Tibial nerve (tissue), 4 donors: Measurements from ENCODE around the gene CHAF1B.
"Not testable (repeated sequence)": the region's sequence is repeated elsewhere in the genome, so short reads cannot be mapped to it uniquely, and the experiment has no call there.

Experiments used
- CTCF ChIP-seq, 5 experiments: fragments of 200-600 bp in 3 of 5; fragments of 450-650 bp in 2 of 5; sonication (generic) in 3 of 5; IDR thresholded peaks; one replicate each; pipeline ENCODE4 v1.5.1; 2016 to 2019; ENCODE audit warnings: antibody characterized with exemption in 5 of 5, mild to moderate bottlenecking in 3 of 5, moderate library complexity in 2 of 5
- EP300 ChIP-seq, 2 donors: sonication (generic); formaldehyde crosslinking; IDR thresholded peaks; one replicate each; pipeline ENCODE4 v1.6.1; 2017; ENCODE audit warnings: antibody characterized with exemption in 2 of 2, mild to moderate bottlenecking in 1 of 2
- POLR2A ChIP-seq, 2 donors: fragments of 450-650 bp; IDR thresholded peaks; one replicate each; pipeline ENCODE4 v1.6.1; 2017; ENCODE audit warnings: antibody characterized with exemption in 2 of 2, mild to moderate bottlenecking in 2 of 2, moderate library complexity in 2 of 2

GRCh38 chr21:36399736-36400135, 14.5 kb downstream of the CHAF1B start:
- TF ChIP-seq CTCF, POLR2A, EP300 (IDR thresholded peaks at IDR 0.05): not testable (repeated sequence)
